CD4-positive, alpha-beta T cell (primary cell): ENCODE results near the gene TPO. TPM values are rescaled to one million over a fixed set of nuclear protein-coding genes. Genes with fewer than 3 reads are reported as not detected.

ENCODE experiments used
- ATAC-seq: fragments of 200-7000 bp; cut with Tn5 transposase; one replicate; pipeline ENCODE4 v1.10.0; 2022; ENCODE audit warnings: mild to moderate bottlenecking; ENCODE audit not compliant: poor library complexity
- CTCF ChIA-PET: fragments of 350-600 bp; sonication (Branson Sonifier 250); formaldehyde crosslinking; loops from one replicate; lab custom pipeline; 2021; ENCODE audit warnings: antibody characterized with exemption, inconsistent platforms; lab: Charles Lee
- POLR2A ChIA-PET: fragments of 350-600 bp; sonication (Branson Sonifier 250); formaldehyde crosslinking; loops from one replicate; lab custom pipeline; 2021; ENCODE audit warnings: antibody characterized with exemption, inconsistent platforms; lab: Charles Lee
- DNase-seq, 14 experiments: peaks; one replicate each; pipeline ENCODE4 v3.0.0-alpha.2; 2013 to 2020; ENCODE audit warnings: mixed read lengths in 2 of 14
- H3K27ac ChIP-seq, 2 donors: one replicate each; pipeline versions ENCODE4 v1.5.1 to v1.7.0; 2013; ENCODE audit warnings: low read length in 2 of 2, low read depth in 1 of 2, mild to moderate bottlenecking in 1 of 2
- H3K27me3 ChIP-seq, 2 experiments: 1 replicate in 1 of 2; 2 replicates in 1 of 2; pipeline versions ENCODE4 v1.6.1 to v1.7.0; 2013; ENCODE audit warnings: low read length in 2 of 2, control low read depth in 1 of 2, mild to moderate bottlenecking in 1 of 2, moderate library complexity in 1 of 2; ENCODE audit not compliant: insufficient read depth in 2 of 2, control insufficient read depth in 1 of 2
- H3K36me3 ChIP-seq: one replicate; pipeline ENCODE4 v1.6.1; 2013; ENCODE audit warnings: low read length, control low read depth; ENCODE audit not compliant: insufficient read depth
- H3K4me1 ChIP-seq: one replicate; pipeline ENCODE4 v1.6.1; 2013; ENCODE audit warnings: low read length, control low read depth; ENCODE audit not compliant: insufficient read depth
- H3K4me3 ChIP-seq: one replicate; pipeline ENCODE4 v1.5.1; 2013; ENCODE audit warnings: mild to moderate bottlenecking, low read length, moderate library complexity
- H3K9me3 ChIP-seq, 2 experiments: 1 replicate in 1 of 2; 2 replicates in 1 of 2; pipeline versions ENCODE4 v1.6.1 to v1.7.0; 2013; ENCODE audit warnings: low read length in 2 of 2, mild to moderate bottlenecking in 2 of 2, control low read depth in 1 of 2, moderate library complexity in 1 of 2; ENCODE audit not compliant: control insufficient read depth in 1 of 2, insufficient read depth in 1 of 2
- H3K27ac Mint-ChIP-seq: one replicate; pipeline ENCODE4 v1.8.0; 2020; ENCODE audit warnings: mixed read lengths
- H3K27me3 Mint-ChIP-seq: one replicate; pipeline ENCODE4 v1.8.0; 2021; ENCODE audit warnings: mixed read lengths
- H3K36me3 Mint-ChIP-seq: one replicate; pipeline ENCODE4 v1.8.0; 2021; ENCODE audit warnings: low read depth, mixed read lengths
- H3K4me1 Mint-ChIP-seq: one replicate; pipeline ENCODE4 v1.8.0; 2021; ENCODE audit warnings: low read depth, mixed read lengths
- H3K4me3 Mint-ChIP-seq: one replicate; pipeline ENCODE4 v1.8.0; 2020; ENCODE audit warnings: mild to moderate bottlenecking, mixed read lengths
- H3K9me3 Mint-ChIP-seq: one replicate; pipeline ENCODE4 v1.8.0; 2020; ENCODE audit warnings: mixed read lengths
- intact Hi-C, 2 experiments: fragments of 100-400 bp; cut with DNase I in 1 of 2; cut with micrococcal nuclease in 1 of 2; formaldehyde crosslinking; loops; one replicate each; pipeline versions ENCODE4 v1.15.1 to v1.9.0; 2023 to 2025; cut with DNase I, micrococcal nuclease
- total RNA-seq, 174 experiments: library from RNA in 2 of 174; stranded (reverse) in 2 of 174; gene quantifications; one replicate each; pipeline ENCODE4 v1.2.3 and lab custom pipeline; 2021 to 2026
- TF ChIP-seq, protein P1 (sequence below): fragments of 200-600 bp; IDR thresholded peaks from one replicate; pipeline ENCODE4 v1.8.0; 2022; ENCODE audit warnings: antibody characterized with exemption, mild to moderate bottlenecking

TPO gene
- total RNA-seq, 2 experiments from 2014 or later = 0.27 TPM; not detected in 1

DNA sequence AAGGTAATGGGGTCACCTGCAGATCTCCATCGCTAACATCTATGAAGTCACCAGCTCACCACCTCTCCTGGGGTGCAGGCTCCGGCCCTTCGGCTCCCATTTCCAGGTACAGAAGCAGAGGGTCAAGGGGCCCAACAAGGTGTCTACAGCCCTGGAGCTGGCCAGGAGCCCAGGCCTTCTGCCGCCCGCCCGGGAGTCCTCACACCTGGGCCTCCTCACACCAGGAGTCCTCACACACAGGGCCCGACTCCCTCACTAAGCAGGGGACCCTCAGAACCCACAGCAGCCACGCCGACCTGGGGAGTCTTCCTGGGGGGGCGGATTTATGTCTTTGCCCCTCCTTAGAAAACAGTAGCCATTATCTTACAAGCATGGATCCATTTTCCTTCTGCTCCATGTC is 43.4 kb upstream of the TPO start:
- intact Hi-C loops = no loop called here
- CTCF ChIA-PET = no interaction called here
- peaks cover 6% of the 10 kb centered on the region for H3K4me1 Mint-ChIP-seq
- TF ChIP-seq, protein P1, sequence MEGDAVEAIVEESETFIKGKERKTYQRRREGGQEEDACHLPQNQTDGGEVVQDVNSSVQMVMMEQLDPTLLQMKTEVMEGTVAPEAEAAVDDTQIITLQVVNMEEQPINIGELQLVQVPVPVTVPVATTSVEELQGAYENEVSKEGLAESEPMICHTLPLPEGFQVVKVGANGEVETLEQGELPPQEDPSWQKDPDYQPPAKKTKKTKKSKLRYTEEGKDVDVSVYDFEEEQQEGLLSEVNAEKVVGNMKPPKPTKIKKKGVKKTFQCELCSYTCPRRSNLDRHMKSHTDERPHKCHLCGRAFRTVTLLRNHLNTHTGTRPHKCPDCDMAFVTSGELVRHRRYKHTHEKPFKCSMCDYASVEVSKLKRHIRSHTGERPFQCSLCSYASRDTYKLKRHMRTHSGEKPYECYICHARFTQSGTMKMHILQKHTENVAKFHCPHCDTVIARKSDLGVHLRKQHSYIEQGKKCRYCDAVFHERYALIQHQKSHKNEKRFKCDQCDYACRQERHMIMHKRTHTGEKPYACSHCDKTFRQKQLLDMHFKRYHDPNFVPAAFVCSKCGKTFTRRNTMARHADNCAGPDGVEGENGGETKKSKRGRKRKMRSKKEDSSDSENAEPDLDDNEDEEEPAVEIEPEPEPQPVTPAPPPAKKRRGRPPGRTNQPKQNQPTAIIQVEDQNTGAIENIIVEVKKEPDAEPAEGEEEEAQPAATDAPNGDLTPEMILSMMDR = no peak
- no peak overlapping the region for H3K4me3 Mint-ChIP-seq
- DNase-seq = no peak
- H3K27me3 ChIP-seq = peaks cover 0 to 5% of the 10 kb centered on the region in 2 experiments
- H3K4me3 ChIP-seq = no peak overlapping the region
- H3K27ac Mint-ChIP-seq = no peak overlapping the region
- H3K27me3 Mint-ChIP-seq = no peaks in the 10 kb centered on the region
- H3K9me3 Mint-ChIP-seq = no peaks in the 10 kb centered on the region
- no peaks in the 10 kb centered on the region for H3K36me3 Mint-ChIP-seq
- no peak for ATAC-seq
- peaks cover 0 to 7% of the 10 kb centered on the region in 2 experiments for H3K9me3 ChIP-seq
- H3K36me3 ChIP-seq = no peaks in the 10 kb centered on the region
- H3K27ac ChIP-seq = no peak overlapping the region
- POLR2A ChIA-PET = no interaction called here
- H3K4me1 ChIP-seq = peaks cover 6% of the 10 kb centered on the region

DNA sequence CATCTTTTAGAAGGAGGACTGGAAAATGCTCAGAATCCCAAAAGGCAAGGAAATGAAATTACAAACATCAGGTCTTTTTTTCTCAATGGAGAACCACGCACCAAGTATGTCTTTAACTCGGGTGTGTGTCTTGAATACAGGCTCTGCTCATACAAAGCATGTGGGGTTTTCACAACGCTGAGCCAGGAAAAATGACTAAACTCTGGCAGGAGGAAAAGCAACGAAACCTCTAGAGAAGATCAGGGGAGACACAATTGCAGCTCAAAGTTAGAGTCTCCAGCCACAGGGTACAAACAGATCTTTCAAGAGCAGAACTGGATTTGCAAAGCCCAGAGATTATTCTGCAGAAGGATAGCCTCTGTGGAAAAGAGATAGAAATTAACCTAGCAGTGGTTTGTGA is 42.8 kb upstream of the TPO start:
- Histone ChIP-seq H3K4me1 (peaks cover 6% of the 10 kb centered on the region), H3K36me3 (no peaks in the 10 kb centered on the region), H3K4me3 (no peak overlapping the region), H3K27me3 (peaks cover 0 to 5% of the 10 kb centered on the region in 2 experiments), H3K9me3 (peaks cover 0 to 5% of the 10 kb centered on the region in 2 experiments), H3K27ac (no peak overlapping the region)
- POLR2A ChIA-PET = no interaction called here
- H3K4me3 Mint-ChIP-seq = no peak overlapping the region
- H3K27me3 Mint-ChIP-seq = no peaks in the 10 kb centered on the region
- DNase-seq = no peak
- no peaks in the 10 kb centered on the region for H3K9me3 Mint-ChIP-seq
- TF ChIP-seq, protein P1 = no peak
- no peaks in the 10 kb centered on the region for H3K36me3 Mint-ChIP-seq
- no peak for ATAC-seq
- CTCF ChIA-PET = no interaction called here
- intact Hi-C loops = no loop called here
- H3K27ac Mint-ChIP-seq = no peak overlapping the region
- H3K4me1 Mint-ChIP-seq = peaks cover 6% of the 10 kb centered on the region

DNA sequence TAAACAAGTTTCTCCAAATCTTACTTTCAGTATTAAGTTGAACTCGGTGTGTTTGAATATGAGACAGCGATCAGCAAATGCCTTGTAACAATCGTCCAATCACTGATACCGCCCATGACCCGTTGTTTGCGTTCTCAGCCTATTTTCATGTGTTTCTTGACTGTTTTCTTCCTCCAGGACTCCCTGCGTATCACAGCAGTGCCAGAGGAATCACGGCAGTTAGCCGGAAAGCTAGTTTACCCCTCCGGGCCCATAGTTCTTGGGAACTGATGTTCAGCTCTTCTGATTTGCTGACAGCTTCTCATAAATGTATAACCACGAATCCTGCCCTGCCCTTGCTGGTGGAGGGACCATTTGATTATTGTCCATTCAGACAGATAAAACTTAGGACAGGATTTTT is 42.2 kb upstream of the TPO start:
- peaks cover 6% of the 10 kb centered on the region for H3K4me1 ChIP-seq
- peaks cover 0 to 4% of the 10 kb centered on the region in 2 experiments for H3K9me3 ChIP-seq
- ChIA-PET POLR2A (no interaction called here), CTCF (no interaction called here)
- TF ChIP-seq, protein P1 = no peak
- H3K27ac ChIP-seq = no peak overlapping the region
- H3K4me3 Mint-ChIP-seq = no peak overlapping the region
- DNase-seq (no peak), ATAC-seq (no peak)
- peaks cover 4% of the 10 kb centered on the region for H3K4me1 Mint-ChIP-seq
- no peak overlapping the region for H3K27ac Mint-ChIP-seq
- no peak overlapping the region for H3K4me3 ChIP-seq
- intact Hi-C loops = no loop called here
- H3K36me3 ChIP-seq = no peaks in the 10 kb centered on the region
- no peaks in the 10 kb centered on the region for H3K9me3 Mint-ChIP-seq
- no peaks in the 10 kb centered on the region for H3K27me3 Mint-ChIP-seq
- no peaks in the 10 kb centered on the region for H3K36me3 Mint-ChIP-seq
- H3K27me3 ChIP-seq = peaks cover 0 to 5% of the 10 kb centered on the region in 2 experiments
